Upper lobe of left lung (tissue), 6 donors: ENCODE results near the gene ZNF534. TPM values are rescaled to one million over a fixed set of nuclear protein-coding genes. Genes with fewer than 3 reads are reported as not detected.
"Not testable (repeated sequence)": the region's sequence is repeated elsewhere in the genome, so short reads cannot be mapped to it uniquely, and the experiment has no call there.

Source experiments
- ATAC-seq, 2 donors: fragments of 200-7000 bp; cut with Tn5 transposase; one replicate each; pipeline ENCODE4 v1.9.1; 2022; ENCODE audit warnings: mild to moderate bottlenecking in 2 of 2, moderate library complexity in 2 of 2; ENCODE audit not compliant: low FRiP score in 2 of 2
- DNase-seq, 2 donors: peaks; one replicate each; pipeline ENCODE4 v3.0.0-alpha.2; 2019 to 2020
- H3K27ac ChIP-seq, 4 donors: fragments of 200-600 bp; sonication (generic); one replicate each; pipeline ENCODE4 v1.5.1; 2016 to 2019
- H3K27me3 ChIP-seq, 4 donors: fragments of 200-600 bp; sonication (generic); one replicate each; pipeline ENCODE4 v1.5.1; 2017 to 2019
- H3K36me3 ChIP-seq, 4 donors: fragments of 200-600 bp; sonication (generic); one replicate each; pipeline ENCODE4 v1.5.1; 2016 to 2019
- H3K4me1 ChIP-seq, 4 donors: fragments of 200-600 bp; sonication (generic); one replicate each; pipeline ENCODE4 v1.5.1; 2018 to 2019
- H3K4me3 ChIP-seq, 4 donors: fragments of 200-600 bp; sonication (generic); one replicate each; pipeline ENCODE4 v1.5.1; 2017 to 2019; ENCODE audit warnings: mild to moderate bottlenecking in 2 of 4, moderate library complexity in 1 of 4
- H3K9me3 ChIP-seq, 4 donors: fragments of 200-600 bp; sonication (generic); one replicate each; pipeline ENCODE4 v1.5.1; 2018 to 2019
- EP300 ChIP-seq, 4 donors: sonication (generic); formaldehyde crosslinking; IDR thresholded peaks; one replicate each; pipeline ENCODE4 v1.5.1; 2017; ENCODE audit warnings: antibody characterized with exemption in 4 of 4, control low read depth in 2 of 4
- POLR2A ChIP-seq, 4 donors: fragments of 450-650 bp; IDR thresholded peaks; one replicate each; pipeline ENCODE4 v1.5.1; 2016 to 2017; ENCODE audit warnings: antibody characterized with exemption in 4 of 4, mild to moderate bottlenecking in 2 of 4
- POLR2AphosphoS5 ChIP-seq, 2 donors: sonication (generic); formaldehyde crosslinking; IDR thresholded peaks; one replicate each; pipeline ENCODE4 v1.5.1; 2017; ENCODE audit warnings: antibody characterized with exemption in 2 of 2
- WGBS, 2 donors: methylation state at CpG; one replicate each; pipeline ENCODE4 v1.1.5; 2017 to 2018; 5-methylcytosine and 5-hydroxymethylcytosine counted together
- total RNA-seq, 6 donors: library from RNA; depleted of rRNA in 4 of 6; stranded (reverse); fragments of >200 nt in 4 of 6; gene quantifications; one replicate each; pipeline versions ENCODE4 v1.1.0 to v1.2.1, GENCODE V29; 2016 to 2021
- TF ChIP-seq, protein P1 (sequence below), 6 experiments: fragments of 450-650 bp in 4 of 6; fragments of 200-600 bp in 2 of 6; sonication (generic) in 2 of 6; IDR thresholded peaks; one replicate each; pipeline ENCODE4 v1.5.1; 2016 to 2019; ENCODE audit warnings: antibody characterized with exemption in 6 of 6
- donor health status: DM: no; HTN: no; CAD: no; lungs with moderate emphysema.
- donor health status: DM: no; HTN: yes; CAD: no; lungs with severe emphysema.

Gene ZNF534
- total RNA-seq, 6 donors from 2014 or later, result 0.17 to 0.55 (median 0.30) TPM; not detected in 3

DNA sequence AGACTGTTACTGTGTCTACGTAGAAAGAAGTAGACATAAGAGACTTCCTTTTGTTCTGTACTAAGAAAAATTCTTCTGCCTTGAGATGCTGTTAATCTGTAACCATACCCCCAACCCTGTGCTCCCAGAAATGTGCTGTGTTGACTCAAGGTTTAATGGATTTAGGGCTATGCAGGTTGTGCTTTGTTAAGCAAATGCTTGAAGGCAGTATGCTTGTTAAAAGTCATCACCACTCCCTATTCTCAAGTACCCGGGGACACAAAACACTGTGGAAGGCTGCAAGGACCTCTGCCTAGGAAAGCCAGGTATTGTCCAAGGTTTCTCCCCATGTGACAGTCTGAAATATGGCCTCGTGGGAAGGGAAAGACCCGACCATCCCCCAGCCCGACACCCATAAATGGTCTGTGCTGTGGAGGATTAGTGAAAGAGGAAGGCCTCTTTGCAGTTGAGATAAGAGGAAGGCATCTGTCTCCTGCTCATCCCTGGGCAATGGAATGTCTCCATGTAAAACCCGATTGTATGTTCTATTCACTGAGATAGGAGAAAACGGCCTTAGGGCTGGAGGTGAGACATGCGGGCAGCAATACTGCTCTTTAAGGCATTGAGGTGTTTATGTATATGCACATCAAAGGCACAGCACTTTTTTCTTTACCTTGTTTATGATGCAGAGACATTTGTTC is 56.8 kb downstream of the ZNF534 start:
- not testable (repeated sequence) for H3K27me3 ChIP-seq, H3K4me1 ChIP-seq, ATAC-seq, DNase-seq, H3K36me3 ChIP-seq, H3K27ac ChIP-seq, H3K4me3 ChIP-seq
- WGBS, 2 donors, result 16 to 23% methylated on average over 7 to 8 of the region's 8 CpGs
- peaks cover 46 to 88% (median 79%) of the 10 kb centered on the region in 4 donors for H3K9me3 ChIP-seq

DNA sequence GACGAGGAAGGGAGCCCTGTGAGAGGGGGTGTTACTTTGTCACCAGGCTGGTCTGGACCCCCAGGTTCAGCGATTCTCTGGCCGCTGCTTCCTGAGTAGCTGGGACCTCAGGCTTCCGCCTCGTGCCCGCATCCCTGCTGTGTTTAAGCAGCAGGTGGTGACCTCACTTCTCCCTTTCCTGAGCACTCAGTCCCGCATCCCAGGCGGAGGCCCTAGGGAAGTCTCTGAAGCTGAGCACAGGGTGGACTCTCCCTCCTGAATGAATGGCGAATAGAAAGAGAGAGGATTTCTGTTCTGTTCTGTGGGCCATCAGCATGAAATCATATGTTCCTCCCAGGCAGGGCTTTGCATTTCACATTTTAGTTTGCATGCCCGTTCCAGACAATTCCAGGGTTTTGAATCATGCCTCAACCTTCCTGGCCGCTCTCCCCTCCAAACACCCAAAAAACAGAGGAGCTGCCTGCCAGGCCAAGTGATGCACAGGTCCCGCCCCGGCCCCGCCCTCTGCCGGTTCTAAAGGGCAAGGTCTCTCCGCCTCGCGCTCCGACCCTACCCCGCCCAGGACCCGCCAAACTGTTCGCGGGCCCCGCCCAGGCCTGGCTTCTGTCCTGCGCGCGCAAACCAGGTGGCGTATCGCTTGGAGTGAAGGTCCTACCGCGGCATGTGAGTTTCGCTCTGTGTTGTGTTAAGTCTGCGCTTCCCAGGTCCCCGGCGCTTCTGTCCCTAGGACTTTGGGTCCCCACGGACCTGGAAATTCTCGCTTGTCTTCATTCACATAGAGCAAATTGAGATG is 63.4 kb downstream of the ZNF534 start:
- TF ChIP-seq POLR2AphosphoS5 (IDR thresholded peaks at IDR 0.05), result no peak
- TF ChIP-seq, protein P1, sequence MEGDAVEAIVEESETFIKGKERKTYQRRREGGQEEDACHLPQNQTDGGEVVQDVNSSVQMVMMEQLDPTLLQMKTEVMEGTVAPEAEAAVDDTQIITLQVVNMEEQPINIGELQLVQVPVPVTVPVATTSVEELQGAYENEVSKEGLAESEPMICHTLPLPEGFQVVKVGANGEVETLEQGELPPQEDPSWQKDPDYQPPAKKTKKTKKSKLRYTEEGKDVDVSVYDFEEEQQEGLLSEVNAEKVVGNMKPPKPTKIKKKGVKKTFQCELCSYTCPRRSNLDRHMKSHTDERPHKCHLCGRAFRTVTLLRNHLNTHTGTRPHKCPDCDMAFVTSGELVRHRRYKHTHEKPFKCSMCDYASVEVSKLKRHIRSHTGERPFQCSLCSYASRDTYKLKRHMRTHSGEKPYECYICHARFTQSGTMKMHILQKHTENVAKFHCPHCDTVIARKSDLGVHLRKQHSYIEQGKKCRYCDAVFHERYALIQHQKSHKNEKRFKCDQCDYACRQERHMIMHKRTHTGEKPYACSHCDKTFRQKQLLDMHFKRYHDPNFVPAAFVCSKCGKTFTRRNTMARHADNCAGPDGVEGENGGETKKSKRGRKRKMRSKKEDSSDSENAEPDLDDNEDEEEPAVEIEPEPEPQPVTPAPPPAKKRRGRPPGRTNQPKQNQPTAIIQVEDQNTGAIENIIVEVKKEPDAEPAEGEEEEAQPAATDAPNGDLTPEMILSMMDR (IDR thresholded peaks at IDR 0.05), result no peak
- TF ChIP-seq EP300 (IDR thresholded peaks at IDR 0.05), result no peak
- no peak for TF ChIP-seq POLR2A (IDR thresholded peaks at IDR 0.05)
- H3K4me3 ChIP-seq, result peak overlapping the region in 2 of 4 donors; percentile 9 to 12
- no peaks in the 10 kb centered on the region for H3K4me1 ChIP-seq
- peaks cover 0 to 3% (median 0%) of the 10 kb centered on the region in 4 donors for H3K36me3 ChIP-seq
- 41 to 43% methylated on average over 37 of the region's 37 CpGs for WGBS, 2 donors
- H3K27ac ChIP-seq, result no peak overlapping the region
- DNase-seq (peak in 1 of 2 donors; percentile 87), ATAC-seq (peak in 1 of 2 donors; percentile 55)
- H3K9me3 ChIP-seq, result peaks cover 16 to 88% (median 79%) of the 10 kb centered on the region in 4 donors
- no peaks in the 10 kb centered on the region for H3K27me3 ChIP-seq

DNA sequence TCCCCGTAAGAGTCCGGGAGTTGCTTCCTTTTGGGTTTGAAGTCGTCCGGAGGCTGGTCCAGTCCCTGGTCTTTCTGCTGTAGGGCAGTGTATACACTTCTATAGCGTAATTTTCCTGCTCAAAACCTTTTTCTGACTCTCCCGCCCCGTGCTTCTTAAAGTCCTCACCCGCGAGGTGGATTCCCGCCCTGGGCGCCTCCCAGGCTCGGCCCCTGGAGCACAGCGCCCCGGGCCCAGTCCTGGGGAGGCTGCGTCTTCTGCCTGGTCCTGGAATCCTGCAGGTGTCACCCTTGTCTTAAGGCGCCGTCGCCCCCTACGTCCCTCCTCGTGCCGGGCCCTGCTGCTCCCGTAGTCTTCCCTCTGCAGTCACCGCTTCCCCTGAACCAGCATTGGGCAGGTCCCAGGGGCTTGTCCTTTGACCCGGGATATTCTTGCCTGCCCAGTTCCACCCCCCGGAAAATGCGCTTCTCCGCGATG is 64.1 kb downstream of the ZNF534 start:
- H3K9me3 ChIP-seq, result peaks cover 12 to 82% (median 74%) of the 10 kb centered on the region in 4 donors

DNA sequence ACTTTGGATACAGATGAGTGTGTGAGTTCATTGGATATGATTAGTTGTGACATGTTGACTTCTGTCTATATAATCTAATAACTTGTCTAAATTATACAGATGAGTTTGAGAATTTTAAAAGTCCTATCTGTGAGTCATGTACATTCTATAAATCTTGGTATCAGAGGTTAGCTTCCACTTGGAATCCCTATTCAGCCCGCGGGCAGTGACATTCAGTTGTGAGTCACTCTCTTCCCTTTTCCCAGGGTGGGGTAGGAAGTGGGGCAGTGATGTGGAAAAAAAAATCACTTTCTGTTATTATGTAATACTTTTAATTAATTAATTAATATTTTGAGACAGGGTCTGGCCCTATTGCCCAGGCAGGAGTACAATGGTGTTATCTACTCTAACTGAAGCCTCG is 65.6 kb downstream of the ZNF534 start:
- ATAC-seq, result no peak
- no peak overlapping the region for H3K27ac ChIP-seq
- no peak for TF ChIP-seq POLR2A (IDR thresholded peaks at IDR 0.05)
- peaks cover 12 to 81% (median 60%) of the 10 kb centered on the region in 4 donors for H3K9me3 ChIP-seq
- peaks cover 0 to 3% (median 0%) of the 10 kb centered on the region in 4 donors for H3K36me3 ChIP-seq
- WGBS, 2 donors, result 89 to 93% methylated on average over 3 of the region's 3 CpGs
- no peak overlapping the region for H3K4me3 ChIP-seq
- no peaks in the 10 kb centered on the region for H3K4me1 ChIP-seq
- no peaks in the 10 kb centered on the region for H3K27me3 ChIP-seq
- DNase-seq, result no peak

More for the DNA sequence above, 64.1 kb downstream of the ZNF534 start:
- 20 to 28% methylated on average over 28 of the region's 28 CpGs for WGBS, 2 donors
- Histone ChIP-seq H3K27me3 (no peaks in the 10 kb centered on the region), H3K4me3 (peak overlapping the region in 2 of 4 donors; percentile 9 to 12), H3K27ac (no peak overlapping the region), H3K36me3 (peaks cover 0 to 3% (median 0%) of the 10 kb centered on the region in 4 donors), H3K4me1 (no peaks in the 10 kb centered on the region)
- DNase-seq (peak in 1 of 2 donors; percentile 52), ATAC-seq (no peak)
- TF ChIP-seq POLR2A (IDR thresholded peaks at IDR 0.05) (no peak), EP300 (IDR thresholded peaks at IDR 0.05) (no peak), POLR2AphosphoS5 (IDR thresholded peaks at IDR 0.05) (no peak)
- TF ChIP-seq, protein P1 (IDR thresholded peaks at IDR 0.05), result peak in 1 of 6 experiments; percentile 6

DNA sequence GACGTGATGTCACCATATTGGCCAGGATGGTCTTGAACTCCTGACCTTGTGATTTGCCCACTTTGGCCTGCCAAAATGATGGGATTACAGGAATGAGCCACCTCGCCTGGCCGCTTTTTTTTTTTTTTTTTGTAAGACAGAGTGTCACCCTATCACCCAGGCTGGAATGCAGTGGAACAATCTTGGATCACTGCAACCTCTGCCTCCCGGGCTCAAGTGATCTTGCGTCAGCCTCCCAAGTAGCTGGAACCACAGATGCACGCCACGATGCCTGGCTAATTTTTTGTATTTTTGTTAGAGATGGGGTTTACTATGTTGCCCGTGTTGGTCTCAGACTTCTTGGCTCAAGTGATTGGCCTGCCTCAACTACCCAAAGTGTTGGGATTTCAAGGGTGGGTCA is 69.6 kb downstream of the ZNF534 start:
- TF ChIP-seq, protein P1 (IDR thresholded peaks at IDR 0.05), result no peak
- TF ChIP-seq POLR2A (IDR thresholded peaks at IDR 0.05), result no peak
- DNase-seq (no peak), ATAC-seq (no peak)
- Histone ChIP-seq H3K27me3 (no peaks in the 10 kb centered on the region), H3K27ac (no peak overlapping the region), H3K9me3 (peaks cover 3 to 81% (median 49%) of the 10 kb centered on the region in 4 donors), H3K4me3 (no peak overlapping the region), H3K36me3 (peaks cover 0 to 11% (median 0%) of the 10 kb centered on the region in 4 donors), H3K4me1 (no peaks in the 10 kb centered on the region)
- WGBS, 2 donors, result 89 to 98% methylated on average over 7 to 8 of the region's 8 CpGs

DNA sequence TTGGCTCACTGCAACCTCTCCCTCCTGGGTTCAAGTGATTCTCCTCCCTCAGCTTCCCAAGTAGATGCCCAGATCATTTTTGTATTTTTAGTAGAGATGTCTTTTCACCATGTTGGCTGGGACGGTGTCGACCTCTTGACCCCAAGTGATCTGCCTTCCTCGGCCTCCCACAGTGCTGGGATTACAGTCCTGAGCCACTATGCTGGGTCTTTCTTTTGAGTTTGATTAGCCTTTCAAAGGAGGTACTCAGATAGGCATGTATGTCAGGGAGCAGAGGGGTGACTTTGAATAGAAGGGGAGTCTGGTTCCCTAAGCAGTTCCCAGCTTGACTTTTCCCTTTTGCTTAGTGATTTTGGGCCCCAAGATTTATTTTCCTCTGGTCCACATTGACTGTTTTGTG is 71.5 kb downstream of the ZNF534 start:
- not testable (repeated sequence) for H3K27me3 ChIP-seq, H3K4me3 ChIP-seq, H3K27ac ChIP-seq, ATAC-seq, H3K4me1 ChIP-seq, DNase-seq
- Histone ChIP-seq H3K36me3 (peaks cover 0 to 13% (median 0%) of the 10 kb centered on the region in 4 donors), H3K9me3 (peaks cover 3 to 77% (median 34%) of the 10 kb centered on the region in 4 donors)
- 37 to 45% methylated on average over 3 of the region's 3 CpGs for WGBS, 2 donors

DNA sequence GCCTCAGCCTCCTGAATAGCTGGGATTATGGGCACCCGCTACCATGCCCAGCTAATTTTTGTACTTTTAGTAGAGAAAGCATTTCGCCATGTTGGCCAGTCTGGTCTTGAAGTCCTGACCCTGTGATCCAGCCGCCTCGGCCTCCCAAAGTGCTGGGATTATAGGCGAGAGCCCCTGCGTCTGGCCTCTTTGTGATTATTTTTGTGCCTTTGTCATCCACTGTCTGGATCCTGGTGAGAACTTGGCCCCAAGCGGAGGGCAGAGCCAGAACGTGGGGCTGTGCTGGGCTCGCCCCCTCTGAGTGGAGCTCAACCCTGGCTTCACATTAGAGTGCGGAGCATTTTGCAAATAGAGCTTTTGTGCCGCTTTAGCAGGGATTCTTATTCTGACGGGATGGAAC is 72.0 kb downstream of the ZNF534 start:
- not testable (repeated sequence) for DNase-seq, ATAC-seq

More for the DNA sequence above, 72.0 kb downstream of the ZNF534 start:
- not testable (repeated sequence) for H3K4me3 ChIP-seq, H3K27me3 ChIP-seq, H3K4me1 ChIP-seq, H3K27ac ChIP-seq
- Histone ChIP-seq H3K9me3 (peaks cover 3 to 76% (median 33%) of the 10 kb centered on the region in 4 donors), H3K36me3 (peaks cover 0 to 18% (median 0%) of the 10 kb centered on the region in 4 donors)
- 89 to 91% methylated on average over 5 to 12 of the region's 12 CpGs for WGBS, 2 donors
